Stimulated activated CD4-positive, alpha-beta T cell treated with anti-CD3 and anti-CD28 coated beads, Interleukin-1b, Interleukin-23, amount 100 ng/mL, for 4 hours (primary cell): Measurements from ENCODE around the gene BRD9.
"Not testable (repeated sequence)": the region's sequence is repeated elsewhere in the genome, so short reads cannot be mapped to it uniquely, and the experiment has no call there.

Experiments used
- DNase-seq, 2 donors: peaks; one replicate each; pipeline ENCODE4 v3.0.0-alpha.2; 2020; ENCODE audit warnings: low read depth in 2 of 2

Gene BRD9

GRCh38 chr5:843926-844325, 48.7 kb downstream of the BRD9 start:
- DNase-seq = not testable (repeated sequence)

GRCh38 chr5:843371-843770, 49.2 kb downstream of the BRD9 start:
- DNase-seq = not testable (repeated sequence)

- not testable (repeated sequence) for DNase-seq
Observed at GRCh38 chr5:842402-843221, 50.0 kb downstream of the BRD9 start.

GRCh38 chr5:841531-842401, 50.8 kb downstream of the BRD9 start:
- DNase-seq = not testable (repeated sequence)

- not testable (repeated sequence) for DNase-seq
Observed at GRCh38 chr5:840974-841435, 51.6 kb downstream of the BRD9 start.

- not testable (repeated sequence) for DNase-seq
Observed at GRCh38 chr5:840118-840973, 52.3 kb downstream of the BRD9 start.

- DNase-seq = not testable (repeated sequence)
Observed at GRCh38 chr5:838431-838851, 54.2 kb downstream of the BRD9 start.

- not testable (repeated sequence) for DNase-seq
Observed at GRCh38 chr5:837621-838121, 54.9 kb downstream of the BRD9 start.

- not testable (repeated sequence) for DNase-seq
Observed at GRCh38 chr5:835933-836612, 56.5 kb downstream of the BRD9 start.

- not testable (repeated sequence) for DNase-seq
Observed at GRCh38 chr5:834013-834412, 58.6 kb downstream of the BRD9 start.

- not testable (repeated sequence) for DNase-seq
Observed at GRCh38 chr5:828194-828593, 64.4 kb downstream of the BRD9 start.

- DNase-seq = not testable (repeated sequence)
Observed at GRCh38 chr5:825544-825943, 67.1 kb downstream of the BRD9 start.

GRCh38 chr5:821504-821903, 71.1 kb downstream of the BRD9 start:
- no peak for DNase-seq

GRCh38 chr5:820245-820644, 72.4 kb downstream of the BRD9 start:
- no peak for DNase-seq

- DNase-seq = no peak
Observed at GRCh38 chr5:819078-819477, 73.5 kb downstream of the BRD9 start.

- no peak for DNase-seq
Observed at GRCh38 chr5:816176-816575, 76.4 kb downstream of the BRD9 start.

GRCh38 chr5:815449-815848, 77.2 kb downstream of the BRD9 start:
- no peak for DNase-seq
